HG02884 (cell line): ENCODE results near the gene LIX1L.
A peak's percentile ranks its signal among the peaks of the same experiment; 100 is the strongest.
"Not testable (repeated sequence)": the region's sequence is repeated elsewhere in the genome, so short reads cannot be mapped to it uniquely, and the experiment has no call there.

Experiments used
- ATAC-seq: cut with Tn5 transposase; IDR thresholded peaks from one replicate; pipeline ENCODE4 v1.9.1; 2021; ENCODE audit warnings: mild to moderate bottlenecking, moderate library complexity; ENCODE audit not compliant: unreplicated experiment

Gene LIX1L

GRCh38 chr1:145937436-145937835 lies 20.4 kb downstream of the LIX1L start:
- no peak for ATAC-seq

DNA sequence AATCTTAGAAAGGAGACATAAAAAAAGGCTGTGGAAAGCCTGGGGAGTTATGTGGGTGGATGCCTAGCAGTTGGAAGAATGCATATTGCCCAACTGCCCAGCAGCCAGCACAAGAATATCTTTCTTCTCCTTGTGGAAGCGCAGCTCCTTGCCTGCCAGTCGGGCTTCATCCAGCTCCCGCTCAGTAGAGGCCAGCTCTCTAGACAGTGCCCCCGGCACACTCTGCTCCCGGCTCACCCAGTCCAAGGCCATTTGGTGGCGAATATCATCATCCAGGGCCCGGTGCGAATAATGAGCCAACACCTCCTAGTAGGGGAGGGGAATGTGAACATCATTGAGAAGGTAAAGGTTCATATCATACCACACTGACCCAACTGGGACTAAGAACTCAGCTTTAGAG lies 21.6 kb downstream of the LIX1L start:
- ATAC-seq, result no peak

GRCh38 chr1:145935708-145936107 lies 22.1 kb downstream of the LIX1L start:
- ATAC-seq, result no peak

- ATAC-seq, result not testable (repeated sequence)
Measured at GRCh38 chr1:145932522-145933009, 25.3 kb downstream of the LIX1L start.

- ATAC-seq, result no peak
Measured at GRCh38 chr1:145927916-145928643, 29.7 kb downstream of the LIX1L start.

DNA sequence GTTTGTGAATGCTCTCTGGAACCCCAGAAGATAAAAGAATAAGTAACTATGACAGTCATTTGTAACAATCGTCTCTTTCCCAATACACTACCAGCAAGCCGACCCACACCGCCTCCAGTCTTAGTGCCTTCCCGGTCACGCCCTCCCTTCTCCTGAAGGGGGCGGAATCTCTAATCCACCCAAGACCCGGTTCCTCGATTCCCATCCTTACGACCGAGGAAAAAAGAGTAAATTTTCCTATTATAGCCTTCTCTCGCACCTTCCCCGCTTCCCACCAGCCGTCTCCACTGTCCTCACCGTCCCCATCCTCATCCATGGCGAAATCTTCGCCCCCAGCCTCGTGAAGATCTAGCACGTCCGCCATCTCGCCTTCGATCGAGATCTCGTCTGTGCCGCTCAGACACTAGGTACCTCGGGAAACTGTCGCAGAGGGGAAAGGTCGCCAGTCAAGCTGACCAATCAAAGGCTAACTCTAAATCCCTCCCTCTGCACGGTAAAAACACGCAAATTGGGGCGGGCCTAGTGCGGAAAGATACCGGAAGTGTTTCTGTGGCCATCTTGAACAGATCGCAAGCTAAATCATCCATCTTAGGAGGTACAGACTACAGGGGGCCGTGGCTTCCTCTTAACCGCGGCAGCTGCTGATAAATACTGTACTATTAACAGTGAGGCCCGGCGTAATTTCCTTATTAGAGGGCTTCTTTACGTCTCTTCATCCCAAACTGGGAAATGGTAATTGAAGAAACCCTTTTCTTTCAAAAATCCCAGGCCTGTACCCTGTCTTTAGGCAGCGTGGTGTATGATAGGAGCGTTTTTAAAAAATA lies 30.5 kb downstream of the LIX1L start, which contains the start of gene RBM8A:
Gene RBM8A (minus strand): TSS at position 422 of the 824 bp plus-strand sequence. CDS start 58 bp downstream, at position 364.
- peak; percentile 92 for ATAC-seq

GRCh38 chr1:145926686-145927062 lies 31.1 kb downstream of the LIX1L start:
- ATAC-seq, result no peak

DNA sequence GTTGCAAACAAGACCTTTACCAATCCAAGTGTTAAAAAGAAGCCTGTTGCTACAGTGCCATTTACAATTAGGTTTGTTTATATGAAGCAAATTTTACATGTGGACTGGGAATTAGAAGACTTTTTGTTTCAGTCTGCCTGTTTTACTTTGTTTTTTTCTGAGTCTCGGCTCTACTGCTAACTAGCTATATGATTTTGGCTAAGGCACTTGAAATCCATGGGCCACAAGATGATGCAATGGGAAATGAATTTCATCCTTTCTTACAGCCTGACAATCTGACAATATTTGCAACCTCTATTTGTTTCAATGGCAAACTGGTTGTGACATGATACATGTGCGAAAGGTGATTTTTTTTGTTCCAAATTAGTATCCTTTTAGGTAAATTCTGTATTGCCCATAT lies 35.6 kb downstream of the LIX1L start:
- ATAC-seq, result no peak

DNA sequence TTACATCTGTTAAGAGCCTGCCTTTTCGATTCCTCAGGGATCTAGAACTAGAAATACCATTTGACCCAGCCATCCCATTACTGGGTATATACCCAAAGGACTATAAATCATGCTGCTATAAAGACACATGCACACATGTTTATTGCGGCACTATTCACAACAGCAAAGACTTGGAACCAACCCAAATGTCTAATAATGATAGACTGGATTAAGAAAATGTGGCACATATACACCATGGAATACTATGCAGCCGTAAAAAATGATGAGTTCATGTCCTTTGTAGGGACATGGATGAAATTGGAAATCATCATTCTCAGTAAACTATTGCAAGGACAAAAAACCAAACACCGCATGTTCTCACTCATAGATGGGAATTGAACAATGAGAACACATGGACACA lies 37.5 kb downstream of the LIX1L start:
- ATAC-seq, result not testable (repeated sequence)

DNA sequence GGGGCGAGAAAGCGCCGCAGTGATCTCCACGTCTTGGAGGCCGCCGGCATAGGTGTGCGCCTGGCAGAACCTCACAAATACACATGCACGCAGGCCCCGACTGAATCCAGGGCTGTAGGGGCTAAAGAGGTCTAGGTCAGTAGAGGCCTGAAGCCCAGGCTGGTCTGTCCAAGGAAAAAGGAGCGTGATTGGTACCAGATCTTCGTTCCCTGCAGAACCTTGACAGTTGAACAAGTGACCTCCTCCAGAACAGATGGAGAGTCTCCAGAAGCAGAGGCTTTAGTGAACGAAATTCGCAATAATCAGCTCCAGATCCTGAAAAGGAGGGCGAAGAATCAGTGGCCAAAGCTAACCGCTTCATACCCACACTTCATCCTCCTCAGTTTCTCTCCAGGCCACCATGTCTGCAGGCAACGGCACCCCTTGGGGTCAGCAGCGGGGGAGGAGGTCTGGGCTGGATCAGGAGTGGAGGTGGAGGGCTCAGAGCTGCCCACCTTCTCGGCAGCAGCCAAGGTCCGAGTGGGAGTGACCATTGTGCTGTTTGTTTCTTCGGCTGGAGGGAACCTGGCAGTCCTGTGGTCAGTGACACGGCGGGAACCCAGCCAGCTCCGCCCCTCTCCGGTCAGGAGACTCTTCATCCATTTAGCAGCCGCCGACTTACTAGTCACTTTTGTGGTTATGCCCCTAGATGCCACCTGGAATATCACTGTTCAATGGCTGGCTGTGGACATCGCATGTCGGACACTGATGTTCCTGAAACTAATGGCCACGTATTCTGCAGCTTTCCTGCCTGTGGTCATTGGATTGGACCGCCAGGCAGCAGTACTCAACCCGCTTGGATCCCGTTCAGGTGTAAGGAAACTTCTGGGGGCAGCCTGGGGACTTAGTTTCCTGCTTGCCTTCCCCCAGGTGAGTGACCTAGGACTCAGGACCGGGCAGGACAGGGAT lies 38.6 kb downstream of the LIX1L start:
- peak; percentile 8 for ATAC-seq

DNA sequence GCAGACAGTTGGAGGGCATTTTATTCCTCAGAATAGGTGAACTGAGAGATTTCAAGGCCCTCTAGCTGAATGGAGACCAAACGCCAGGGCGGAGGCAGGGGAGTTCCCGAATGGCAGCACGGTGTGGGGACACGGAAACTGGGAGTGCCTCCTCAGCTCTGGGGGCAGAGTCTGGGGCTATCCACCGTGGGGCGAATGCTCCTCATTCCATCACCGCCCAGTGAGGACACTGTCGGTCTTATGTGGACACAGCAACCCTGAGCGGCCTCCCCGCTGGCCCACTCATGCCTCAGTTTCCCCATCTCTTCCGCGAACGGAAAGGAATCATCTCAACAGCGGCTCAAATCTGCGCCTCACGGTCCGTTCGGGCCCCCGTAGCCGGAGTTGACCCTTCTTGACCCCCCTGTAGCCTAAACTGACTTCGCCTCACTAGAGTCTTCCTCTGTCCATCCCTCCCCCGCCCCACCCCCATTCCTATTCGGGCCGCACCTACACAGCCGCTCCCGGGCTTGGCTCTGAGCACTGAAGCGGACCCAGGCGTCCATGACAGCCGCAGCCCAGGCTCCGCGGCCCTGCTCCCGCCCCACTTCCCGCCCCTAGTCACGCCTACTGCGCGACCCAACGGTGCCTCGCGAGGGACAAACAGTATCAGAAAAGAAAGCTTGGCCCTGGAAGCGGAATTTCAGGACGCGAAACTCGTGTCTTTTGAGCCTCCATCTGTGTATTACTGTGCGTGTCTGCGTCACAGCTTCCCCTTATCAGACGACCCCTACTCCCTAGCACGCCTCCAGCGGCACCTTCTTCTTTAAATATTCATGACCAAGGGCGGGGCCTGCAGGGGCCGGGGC lies 39.4 kb downstream of the LIX1L start, which contains the start of gene PEX11B:
Gene PEX11B (minus strand): TSS at position 574 of the 848 bp plus-strand sequence. CDS start 29 bp downstream, at position 545.
- peak; percentile 89 for ATAC-seq

DNA sequence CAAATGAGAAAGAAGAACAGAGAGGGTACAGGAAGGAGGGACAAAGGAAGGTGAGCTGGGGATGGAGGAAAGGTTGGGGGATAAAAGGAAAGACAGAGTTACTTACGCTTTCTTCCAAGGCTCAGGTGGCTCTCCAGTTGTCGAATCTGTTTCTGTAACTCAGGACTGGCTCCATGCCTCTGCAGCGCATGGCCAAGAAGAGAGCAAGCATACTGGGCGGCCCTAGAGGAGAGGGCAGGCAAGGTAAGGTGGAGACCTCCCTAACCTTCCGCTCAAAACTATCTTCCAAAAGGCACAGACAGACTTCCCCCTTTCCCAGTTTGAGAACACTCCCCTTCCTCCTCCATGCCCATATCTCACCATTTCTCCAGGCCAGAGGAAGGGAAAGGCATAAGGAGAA lies 40.2 kb downstream of the LIX1L start:
- ATAC-seq, result no peak

GRCh38 chr1:145916745-145917144 lies 41.1 kb downstream of the LIX1L start:
- no peak for ATAC-seq

DNA sequence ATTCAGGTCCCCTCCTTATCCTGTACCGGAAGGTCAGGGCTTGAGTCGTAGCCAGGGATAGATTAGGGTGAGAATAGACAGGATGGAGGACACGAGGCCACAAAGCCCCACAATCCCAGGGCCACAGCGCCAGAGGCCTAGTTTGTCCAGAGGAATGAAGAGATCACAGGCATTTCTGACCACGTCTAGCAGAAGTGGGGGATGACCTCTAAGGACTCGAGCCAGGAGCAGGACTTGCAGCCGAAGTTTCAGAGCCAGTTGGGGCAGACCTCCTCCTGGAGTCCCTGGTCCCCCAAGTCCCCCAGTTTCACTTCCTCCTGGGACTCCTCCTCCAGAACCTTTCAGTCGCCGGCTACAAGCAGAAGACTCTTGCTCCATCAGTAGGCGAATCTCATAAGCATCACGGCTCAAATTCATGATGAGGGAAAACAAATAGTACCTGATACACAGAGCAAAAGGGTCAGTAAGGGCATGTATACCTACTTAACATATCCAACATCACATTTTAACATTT lies 45.6 kb downstream of the LIX1L start:
- ATAC-seq, result no peak

- ATAC-seq, result no peak
Measured at GRCh38 chr1:145908653-145909052, 49.2 kb downstream of the LIX1L start.

DNA sequence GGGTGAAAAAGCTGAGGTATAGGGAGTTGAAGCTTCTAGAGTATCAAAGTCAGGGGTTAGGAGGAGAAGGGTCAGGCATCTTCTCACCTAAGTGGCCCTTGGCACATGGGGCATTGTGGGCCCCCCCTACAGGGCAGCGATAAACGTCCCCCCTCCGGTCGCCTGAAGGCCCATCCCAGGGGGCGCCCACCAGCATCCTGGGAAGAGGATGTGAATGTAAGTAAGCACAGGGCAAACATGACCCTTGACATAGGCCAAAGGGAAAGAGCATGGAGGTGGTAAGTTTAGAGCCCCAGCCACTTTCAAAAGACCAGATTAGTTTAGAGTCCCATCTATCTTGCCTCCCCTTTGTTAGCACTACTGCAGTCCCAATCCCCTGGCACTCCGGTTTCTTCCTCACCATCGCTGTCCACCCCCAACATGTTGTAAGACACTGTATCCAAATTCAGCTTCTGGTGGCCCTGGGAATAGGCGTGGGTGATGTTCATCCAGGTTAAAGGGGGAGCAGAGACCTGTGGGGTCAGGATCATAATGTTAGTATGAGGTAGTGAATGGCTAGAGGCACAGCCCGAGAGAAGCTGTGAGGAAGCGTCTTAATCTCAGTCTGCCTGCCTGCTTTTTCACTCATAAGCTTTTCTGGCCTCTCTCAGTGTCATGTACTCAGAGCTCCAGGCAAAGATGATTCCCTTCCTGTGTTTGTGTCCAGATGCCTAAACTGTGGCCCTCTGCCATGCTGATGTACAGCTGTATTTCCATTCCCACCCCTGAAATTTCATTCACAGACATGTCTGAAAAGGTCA lies 50.7 kb downstream of the LIX1L start:
- ATAC-seq, result no peak

DNA sequence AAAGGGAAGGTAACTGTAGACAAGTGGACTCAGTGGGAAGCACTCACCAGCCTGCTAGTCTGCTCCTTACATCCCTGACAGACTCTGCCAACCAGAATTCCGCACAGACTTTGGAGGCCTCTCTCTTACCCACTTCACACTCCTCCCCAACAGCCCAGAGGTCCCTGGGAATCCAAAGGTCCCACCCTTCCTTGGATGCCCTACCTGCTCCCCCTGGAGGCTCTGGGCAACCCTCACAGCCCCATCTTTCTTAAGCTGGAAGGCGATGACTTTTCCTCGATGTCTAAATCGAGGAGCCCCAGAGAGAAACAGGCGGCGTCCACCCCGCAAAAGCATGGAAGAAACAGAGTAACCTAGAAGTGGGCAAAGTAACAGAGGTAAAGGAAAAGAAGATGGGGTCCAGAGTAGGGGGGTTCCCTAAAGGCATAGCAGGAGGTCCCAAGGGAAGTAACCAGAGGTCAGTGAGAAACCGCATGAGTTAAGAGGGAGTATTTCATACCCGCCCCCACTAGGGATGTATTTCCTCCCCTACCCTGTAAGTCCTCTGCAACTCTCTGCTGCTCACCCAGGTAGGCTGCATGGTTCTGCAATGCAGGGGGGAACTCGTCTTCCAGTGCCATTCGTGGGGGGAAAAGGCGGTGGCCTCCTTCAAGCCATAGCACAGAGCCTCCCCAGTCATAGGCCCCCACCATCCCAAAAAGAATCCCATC lies 56.4 kb downstream of the LIX1L start:
- no peak for ATAC-seq

- no peak for ATAC-seq
Measured at GRCh38 chr1:145898756-145899155, 59.1 kb downstream of the LIX1L start.
